ENCODE data around the gene OCA2. TPM values are rescaled to one million over a fixed set of nuclear protein-coding genes. Genes with fewer than 3 reads are reported as not detected.

OCA2 gene
- total RNA-seq, 1 experiment from 2014 or later = 0.57 TPM

- POLR2A ChIA-PET = no interaction called here
- H3K9me3 Mint-ChIP-seq (ENCODE audit: unreplicated experiment) = no peaks in the 10 kb centered on the region
- intact Hi-C loops (cut with micrococcal nuclease; ENCODE audit: unreplicated experiment) = no loop called here
Measured at GRCh38 chr15:27792756-27793264, 306.3 kb downstream of the OCA2 start.

GRCh38 chr15:27790270-27790669 lies 308.8 kb downstream of the OCA2 start:
- no TSS peak for BruUV-seq (replicated peaks)
- POLR2A ChIA-PET = no interaction called here
- H3K27ac Mint-ChIP-seq (ENCODE audit: unreplicated experiment) = no peak overlapping the region

More at GRCh38 chr15:27792756-27793264, 306.3 kb downstream of the OCA2 start:
- Histone ChIP-seq H3K9me3 (no peaks in the 10 kb centered on the region), H3K4me1 (no peaks in the 10 kb centered on the region), H3K4me3 (ENCODE audit: low read depth, low read length) (no peak overlapping the region), H3K27me3 (replicated peaks; ENCODE audit: control insufficient read depth, insufficient read depth, low read length) (no peaks in the 10 kb centered on the region), H3K36me3 (ENCODE audit: control insufficient read depth, insufficient read depth, low read length) (no peaks in the 10 kb centered on the region)
- DNase-seq = no peak
- no peak for TF ChIP-seq CTCF (IDR thresholded peaks at IDR 0.05; ENCODE audit: insufficient read depth in 1 of 2, low read depth in 1 of 2, low read length in 1 of 2, severe bottlenecking in 1 of 2, unreplicated experiment in 1 of 2)
- Mint-ChIP-seq H3K4me1 (ENCODE audit: low read depth, unreplicated experiment) (no peaks in the 10 kb centered on the region), H3K4me3 (ENCODE audit: unreplicated experiment) (no peak overlapping the region), H3K27me3 (ENCODE audit: insufficient read depth, unreplicated experiment) (peaks cover 29% of the 10 kb centered on the region), H3K27ac (ENCODE audit: unreplicated experiment) (no peak overlapping the region), H3K36me3 (ENCODE audit: insufficient read depth, unreplicated experiment) (no peaks in the 10 kb centered on the region)
- no TSS peak for BruUV-seq (replicated peaks)
- CTCF ChIA-PET = no interaction called here

GRCh38 chr15:27787931-27788330 lies 311.2 kb downstream of the OCA2 start:
- Histone ChIP-seq H3K4me3 (ENCODE audit: low read depth, low read length) (no peak overlapping the region), H3K27me3 (replicated peaks; ENCODE audit: control insufficient read depth, insufficient read depth, low read length) (no peaks in the 10 kb centered on the region), H3K36me3 (ENCODE audit: control insufficient read depth, insufficient read depth, low read length) (no peaks in the 10 kb centered on the region), H3K4me1 (no peaks in the 10 kb centered on the region), H3K9me3 (no peaks in the 10 kb centered on the region)
- DNase-seq = no peak
- Mint-ChIP-seq H3K27ac (ENCODE audit: unreplicated experiment) (no peak overlapping the region), H3K9me3 (ENCODE audit: unreplicated experiment) (no peaks in the 10 kb centered on the region), H3K4me1 (ENCODE audit: low read depth, unreplicated experiment) (no peaks in the 10 kb centered on the region), H3K36me3 (ENCODE audit: insufficient read depth, unreplicated experiment) (no peaks in the 10 kb centered on the region), H3K27me3 (ENCODE audit: insufficient read depth, unreplicated experiment) (peaks cover 14% of the 10 kb centered on the region), H3K4me3 (ENCODE audit: unreplicated experiment) (no peak overlapping the region)
- no peak for TF ChIP-seq CTCF (IDR thresholded peaks at IDR 0.05; ENCODE audit: insufficient read depth in 1 of 2, low read depth in 1 of 2, low read length in 1 of 2, severe bottlenecking in 1 of 2, unreplicated experiment in 1 of 2)
- no TSS peak for BruUV-seq (replicated peaks)
- POLR2A ChIA-PET = no interaction called here
- CTCF ChIA-PET = no interaction called here
- intact Hi-C loops (cut with micrococcal nuclease; ENCODE audit: unreplicated experiment) = no loop called here

More at GRCh38 chr15:27790270-27790669, 308.8 kb downstream of the OCA2 start:
- CTCF ChIA-PET = no interaction called here
- TF ChIP-seq CTCF (IDR thresholded peaks at IDR 0.05; ENCODE audit: insufficient read depth in 1 of 2, low read depth in 1 of 2, low read length in 1 of 2, severe bottlenecking in 1 of 2, unreplicated experiment in 1 of 2) = no peak
- no peaks in the 10 kb centered on the region for H3K36me3 ChIP-seq (ENCODE audit: control insufficient read depth, insufficient read depth, low read length)
- no peaks in the 10 kb centered on the region for H3K4me1 ChIP-seq
- H3K27me3 ChIP-seq (replicated peaks; ENCODE audit: control insufficient read depth, insufficient read depth, low read length) = no peaks in the 10 kb centered on the region
- H3K9me3 Mint-ChIP-seq (ENCODE audit: unreplicated experiment) = no peaks in the 10 kb centered on the region
- H3K4me1 Mint-ChIP-seq (ENCODE audit: low read depth, unreplicated experiment) = no peaks in the 10 kb centered on the region
- no peak for DNase-seq
- peaks cover 15% of the 10 kb centered on the region for H3K27me3 Mint-ChIP-seq (ENCODE audit: insufficient read depth, unreplicated experiment)
- no peak overlapping the region for H3K4me3 ChIP-seq (ENCODE audit: low read depth, low read length)
- H3K4me3 Mint-ChIP-seq (ENCODE audit: unreplicated experiment) = no peak overlapping the region
- no peaks in the 10 kb centered on the region for H3K36me3 Mint-ChIP-seq (ENCODE audit: insufficient read depth, unreplicated experiment)
- no peaks in the 10 kb centered on the region for H3K9me3 ChIP-seq
- intact Hi-C loops (cut with micrococcal nuclease; ENCODE audit: unreplicated experiment) = no loop called here

All from Caco-2 (cell line).